Activated T-helper 2 cell treated with anti-CD3 and anti-CD28 coated beads, Interferon-gamma antibody, Interleukin-2, Interleukin-4, amounts not matched to agents 10 μg/mL and 5 μg/mL and 100 μg/mL, durations not matched to agents 14 hours and 24 hours and 36 hours (primary cell): ENCODE results near the gene SPNS2. TPM values are rescaled to one million over a fixed set of nuclear protein-coding genes. Genes with fewer than 3 reads are reported as not detected.

Experiments
- DNase-seq: peaks from one replicate; pipeline ENCODE4 v3.0.0; 2021; ENCODE audit warnings: low spot score
- H3K27ac Mint-ChIP-seq: one replicate; pipeline ENCODE4 v1.8.0; 2021; ENCODE audit warnings: mixed read lengths
- H3K27me3 Mint-ChIP-seq: one replicate; pipeline ENCODE4 v1.8.0; 2021; ENCODE audit warnings: low read depth, mixed read lengths
- H3K36me3 Mint-ChIP-seq: one replicate; pipeline ENCODE4 v1.8.0; 2021; ENCODE audit warnings: low read depth, mixed read lengths
- H3K4me1 Mint-ChIP-seq: one replicate; pipeline ENCODE4 v1.8.0; 2021; ENCODE audit warnings: low read depth, mixed read lengths
- H3K4me3 Mint-ChIP-seq: one replicate; pipeline ENCODE4 v1.8.0; 2021; ENCODE audit warnings: low read depth, mild to moderate bottlenecking, moderate library complexity, mixed read lengths
- H3K9me3 Mint-ChIP-seq: one replicate; pipeline ENCODE4 v1.8.0; 2021; ENCODE audit warnings: mixed read lengths
- intact Hi-C: fragments of 100-400 bp; cut with micrococcal nuclease; formaldehyde crosslinking; loops from one replicate; pipeline ENCODE4 v1.15.1; 2023
- total RNA-seq: library from RNA; stranded (reverse); gene quantifications from 2 replicates; pipeline ENCODE4 v1.2.3, GENCODE V29; 2022

The SPNS2 gene
- total RNA-seq, 1 donor from 2014 or later, result 0.16 TPM

DNA sequence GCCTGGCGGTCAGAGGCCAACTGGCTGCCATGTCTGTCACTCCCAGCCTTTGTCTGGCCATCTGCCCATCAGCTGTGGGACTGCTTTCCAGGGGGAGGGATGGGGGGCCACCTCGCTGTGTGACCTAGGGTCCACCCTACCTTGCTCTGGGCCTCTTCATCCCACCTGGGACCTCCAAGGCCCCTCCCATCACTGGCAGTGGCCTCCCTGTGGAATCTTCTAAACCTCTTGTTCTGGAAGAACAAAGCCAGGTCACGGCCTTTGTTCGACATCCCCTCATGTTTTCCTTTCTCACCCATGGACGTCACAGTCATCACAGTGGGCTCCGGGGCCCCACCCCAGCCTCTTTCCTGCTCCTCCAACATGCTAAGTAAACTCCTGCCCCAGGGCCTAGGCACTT, 24.0 kb downstream of the SPNS2 start:
- H3K27ac Mint-ChIP-seq, result no peak overlapping the region
- intact Hi-C loops, result no loop called here
- no peak overlapping the region for H3K4me3 Mint-ChIP-seq
- no peaks in the 10 kb centered on the region for H3K9me3 Mint-ChIP-seq
- no peak for DNase-seq
- no peaks in the 10 kb centered on the region for H3K4me1 Mint-ChIP-seq
- no peaks in the 10 kb centered on the region for H3K36me3 Mint-ChIP-seq
- H3K27me3 Mint-ChIP-seq, result peaks cover 16% of the 10 kb centered on the region

DNA sequence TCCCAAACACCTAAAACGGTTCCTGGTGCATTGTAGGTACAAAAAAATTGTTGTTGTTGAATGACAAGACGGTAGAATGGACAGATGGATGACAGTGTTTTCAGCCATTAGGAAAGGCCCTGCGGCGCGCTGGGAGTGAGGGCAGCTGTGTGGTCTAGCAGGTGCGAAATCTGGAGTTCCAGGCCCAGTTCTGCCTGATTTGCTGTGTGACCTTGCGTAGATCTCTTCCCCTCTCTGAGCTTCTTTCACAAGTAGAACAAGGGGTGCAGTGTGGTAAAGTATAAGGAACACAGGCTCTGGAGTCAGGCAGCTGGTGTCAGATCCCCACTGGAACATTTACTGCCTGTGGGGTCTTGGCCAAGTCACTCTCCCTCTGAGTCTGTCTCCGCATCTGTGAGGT, 25.3 kb downstream of the SPNS2 start:
- no peaks in the 10 kb centered on the region for H3K36me3 Mint-ChIP-seq
- intact Hi-C loops, result no loop called here
- peaks cover 17% of the 10 kb centered on the region for H3K27me3 Mint-ChIP-seq
- no peaks in the 10 kb centered on the region for H3K4me1 Mint-ChIP-seq
- H3K4me3 Mint-ChIP-seq, result no peak overlapping the region
- no peak overlapping the region for H3K27ac Mint-ChIP-seq
- no peaks in the 10 kb centered on the region for H3K9me3 Mint-ChIP-seq
- no peak for DNase-seq

DNA sequence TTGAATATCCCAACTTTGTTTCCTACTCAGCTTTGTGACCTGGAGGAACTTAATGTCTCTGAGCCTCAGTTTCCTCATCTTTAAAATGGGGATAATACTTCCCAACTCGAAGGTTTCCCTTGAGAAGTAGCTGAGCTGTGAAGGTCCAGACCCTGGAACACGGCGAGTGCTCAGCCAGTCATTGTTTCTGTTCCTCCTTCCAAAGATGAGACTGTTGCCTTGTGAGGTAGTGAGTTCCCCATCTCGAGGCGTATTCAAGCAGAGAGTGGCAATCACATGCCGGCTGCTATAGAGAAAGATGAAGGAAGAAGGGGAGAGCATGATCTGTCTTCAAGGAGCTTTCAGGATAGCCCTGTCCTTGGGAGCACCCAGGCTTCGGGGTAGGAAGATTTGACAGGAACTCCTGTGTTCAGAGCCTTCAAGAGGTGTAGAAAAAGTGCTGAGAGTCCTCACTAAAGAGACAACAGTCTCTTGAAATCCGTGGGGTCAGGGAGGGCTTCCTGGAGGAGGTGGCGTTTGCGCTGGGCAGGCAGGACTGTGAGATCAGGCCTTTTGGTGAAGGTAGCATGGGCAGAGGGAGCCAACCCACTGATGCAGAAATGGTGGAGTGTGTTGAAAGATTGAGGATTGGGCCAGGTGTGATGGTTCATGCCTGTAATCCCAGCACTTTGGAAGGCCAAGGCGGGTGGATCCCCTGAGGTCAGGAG, 27.2 kb downstream of the SPNS2 start:
- intact Hi-C loops, result no loop called here
- Mint-ChIP-seq H3K4me1 (no peaks in the 10 kb centered on the region), H3K9me3 (no peaks in the 10 kb centered on the region), H3K27ac (no peak overlapping the region), H3K4me3 (no peak overlapping the region), H3K27me3 (peaks cover 19% of the 10 kb centered on the region), H3K36me3 (no peaks in the 10 kb centered on the region)
- DNase-seq, result no peak

DNA sequence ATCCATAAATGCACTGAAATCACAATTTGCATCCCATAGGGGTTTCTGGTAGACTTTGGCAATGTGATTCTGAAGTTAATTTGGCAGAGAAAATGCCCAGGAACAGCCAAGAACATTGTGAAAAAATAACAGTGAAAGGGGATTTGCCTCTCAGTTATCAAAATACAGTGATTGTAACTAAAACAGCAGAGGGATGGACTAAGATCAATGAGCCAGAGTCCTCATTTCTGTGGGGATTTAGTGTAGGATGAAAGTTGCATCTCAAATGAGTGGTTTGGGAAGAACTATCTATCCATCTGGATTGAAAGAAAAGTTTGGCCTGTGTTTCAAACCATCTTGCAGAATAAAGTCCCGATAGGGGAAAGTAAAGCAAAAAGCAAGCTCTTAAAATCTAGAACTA, 28.5 kb downstream of the SPNS2 start:
- Mint-ChIP-seq H3K36me3 (no peaks in the 10 kb centered on the region), H3K4me3 (no peak overlapping the region), H3K9me3 (no peaks in the 10 kb centered on the region), H3K4me1 (no peaks in the 10 kb centered on the region), H3K27me3 (peaks cover 21% of the 10 kb centered on the region), H3K27ac (no peak overlapping the region)
- no peak for DNase-seq
- intact Hi-C loops, result no loop called here

DNA sequence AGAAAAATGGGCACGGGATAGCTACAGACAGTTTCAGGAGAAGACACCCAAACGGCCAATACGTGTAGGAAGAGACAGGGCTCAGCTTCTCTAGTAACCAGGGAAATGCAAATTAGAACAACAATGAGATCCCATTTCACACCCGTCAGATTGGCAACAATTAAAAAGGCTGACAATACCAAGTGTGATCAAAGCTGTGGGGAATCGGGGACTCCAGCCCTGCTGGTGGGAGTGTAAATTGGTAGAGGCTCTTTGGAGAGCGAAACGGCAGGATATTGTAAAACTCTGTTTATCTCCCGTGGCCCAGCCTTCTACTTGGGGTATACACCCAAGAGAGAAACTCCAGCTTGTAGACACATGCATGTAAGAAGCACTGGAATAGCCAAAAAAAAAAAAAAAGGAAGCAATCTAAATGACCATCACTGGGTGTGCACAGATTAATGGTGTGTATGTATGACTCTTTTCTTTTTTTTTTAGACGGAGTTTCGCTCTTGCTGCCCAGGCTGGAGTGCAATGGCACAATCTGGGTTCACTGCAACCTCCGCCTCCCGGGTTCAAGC, 29.0 kb downstream of the SPNS2 start:
- Mint-ChIP-seq H3K4me3 (no peak overlapping the region), H3K9me3 (no peaks in the 10 kb centered on the region), H3K27ac (no peak overlapping the region), H3K4me1 (no peaks in the 10 kb centered on the region), H3K36me3 (no peaks in the 10 kb centered on the region), H3K27me3 (peaks cover 21% of the 10 kb centered on the region)
- no peak for DNase-seq
- intact Hi-C loops, result no loop called here

DNA sequence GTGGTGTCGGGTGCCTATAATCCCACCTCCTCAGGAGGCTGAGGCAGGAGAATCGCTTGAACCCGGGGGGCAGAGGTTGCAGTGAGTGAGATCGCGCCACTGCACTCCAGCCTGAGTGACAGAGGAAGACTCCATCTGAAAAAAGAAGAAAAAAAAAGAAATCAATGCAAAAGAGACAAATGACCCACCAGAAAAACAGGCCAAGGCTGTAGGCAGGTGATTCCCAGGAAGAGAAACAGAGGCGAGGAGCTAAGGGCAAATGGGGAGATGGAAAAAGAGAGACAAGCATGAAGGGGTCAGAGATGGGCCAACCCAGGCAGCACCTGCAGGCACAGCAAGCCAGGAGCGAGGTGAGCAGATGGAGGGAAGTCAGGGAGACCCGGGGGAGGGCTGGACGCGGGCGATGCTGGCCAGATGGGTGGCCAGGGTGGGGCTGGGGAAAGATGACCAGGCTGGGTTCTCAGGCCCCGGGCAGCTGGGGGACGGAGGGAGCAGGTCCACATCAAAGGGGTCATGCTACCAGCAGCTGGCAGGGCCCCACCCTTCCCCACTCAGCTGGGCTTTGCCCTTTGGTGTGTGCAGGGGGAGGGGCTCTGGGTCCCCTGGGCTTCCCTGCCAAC, 31.0 kb downstream of the SPNS2 start:
- H3K4me1 Mint-ChIP-seq, result peaks cover 6% of the 10 kb centered on the region
- intact Hi-C loops, result no loop called here
- no peak for DNase-seq
- peaks cover 21% of the 10 kb centered on the region for H3K27me3 Mint-ChIP-seq
- H3K4me3 Mint-ChIP-seq, result no peak overlapping the region
- H3K9me3 Mint-ChIP-seq, result no peaks in the 10 kb centered on the region
- H3K27ac Mint-ChIP-seq, result no peak overlapping the region
- H3K36me3 Mint-ChIP-seq, result no peaks in the 10 kb centered on the region

DNA sequence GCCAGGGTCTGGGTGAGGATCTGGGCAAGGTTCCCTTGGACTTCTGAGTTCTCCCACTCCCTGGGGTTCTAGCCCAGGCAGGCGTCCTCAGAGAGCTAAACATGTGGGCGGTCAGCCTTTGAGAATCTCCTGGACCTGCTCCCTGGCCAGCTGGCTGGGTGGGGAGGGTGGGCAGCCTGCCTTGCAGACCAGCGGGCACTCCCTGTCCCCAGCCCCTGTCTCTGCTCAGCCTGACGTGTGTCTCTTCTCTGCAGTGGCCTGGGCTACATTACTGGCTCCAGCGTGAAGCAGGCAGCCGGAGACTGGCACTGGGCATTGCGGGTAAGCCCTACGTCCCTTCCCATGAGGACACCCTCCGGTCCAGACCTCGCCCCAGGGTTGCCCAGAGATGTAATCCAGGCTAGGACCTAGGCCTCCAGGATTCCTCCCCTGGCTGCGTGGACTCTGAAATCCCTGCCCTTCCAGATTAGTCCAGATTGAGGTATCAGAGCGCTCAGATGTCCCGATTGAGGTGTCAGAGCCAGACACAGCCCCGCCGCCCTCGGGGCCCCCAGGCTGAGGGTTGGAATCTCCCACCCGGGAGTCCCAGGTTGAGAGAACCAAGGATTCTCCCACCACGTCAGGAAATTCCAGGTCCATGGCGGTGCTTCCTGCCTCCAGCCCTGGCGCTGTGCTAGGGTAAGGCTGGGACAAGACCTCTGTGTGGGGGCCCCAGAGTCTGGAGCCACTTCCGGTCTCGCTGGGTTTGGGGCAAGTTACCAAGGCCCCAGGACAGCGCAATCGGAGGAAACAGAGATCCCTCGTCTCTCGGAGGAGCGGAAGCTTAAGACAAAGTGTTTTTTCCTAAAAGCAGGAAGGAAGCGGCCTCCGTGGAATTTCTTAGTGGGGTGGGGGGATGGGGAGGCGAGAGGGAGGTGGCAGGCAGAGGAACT, 32.4 kb downstream of the SPNS2 start:
- no peak for DNase-seq
- intact Hi-C loops, result no loop called here
- no peaks in the 10 kb centered on the region for H3K36me3 Mint-ChIP-seq
- peaks cover 18% of the 10 kb centered on the region for H3K27me3 Mint-ChIP-seq
- H3K27ac Mint-ChIP-seq, result no peak overlapping the region
- H3K4me1 Mint-ChIP-seq, result peaks cover 6% of the 10 kb centered on the region
- H3K4me3 Mint-ChIP-seq, result no peak overlapping the region
- no peaks in the 10 kb centered on the region for H3K9me3 Mint-ChIP-seq

DNA sequence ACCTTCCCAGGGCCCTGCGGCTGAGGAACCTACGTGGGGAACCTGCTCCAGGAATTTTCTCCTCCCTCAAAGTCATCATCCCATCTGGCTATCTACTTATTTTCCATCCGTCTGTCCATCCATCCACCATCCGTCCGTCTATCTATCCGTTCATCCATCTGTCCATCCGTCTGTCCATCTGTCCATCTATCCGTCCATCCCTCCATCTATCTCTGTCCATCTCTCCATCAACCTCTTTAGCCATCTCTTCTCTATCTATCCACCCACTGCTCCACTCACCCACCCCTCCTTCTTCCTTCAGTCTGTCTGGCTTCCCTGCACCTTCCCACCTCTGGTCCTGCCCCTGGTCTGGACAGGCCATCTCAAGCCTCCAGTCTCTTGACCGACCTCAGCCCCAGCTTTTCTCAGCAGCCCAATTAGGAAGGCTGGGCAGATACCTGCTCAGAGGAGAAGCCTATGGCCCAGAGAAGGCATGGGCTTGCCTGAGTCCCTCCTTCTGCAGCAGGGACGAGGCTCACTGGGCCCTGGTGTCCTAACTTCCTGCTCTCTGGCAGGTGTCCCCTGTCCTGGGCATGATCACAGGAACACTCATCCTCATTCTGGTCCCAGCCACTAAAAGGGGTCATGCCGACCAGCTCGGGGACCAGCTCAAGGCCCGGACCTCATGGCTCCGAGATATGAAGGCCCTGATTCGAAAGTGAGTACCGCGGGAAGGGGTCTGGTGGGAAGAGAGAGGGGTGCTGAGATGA, 33.5 kb downstream of the SPNS2 start:
- no peak for DNase-seq
- intact Hi-C loops, result no loop called here
- peaks cover 6% of the 10 kb centered on the region for H3K4me1 Mint-ChIP-seq
- no peaks in the 10 kb centered on the region for H3K9me3 Mint-ChIP-seq
- H3K4me3 Mint-ChIP-seq, result no peak overlapping the region
- no peak overlapping the region for H3K27ac Mint-ChIP-seq
- H3K27me3 Mint-ChIP-seq, result peaks cover 9% of the 10 kb centered on the region
- H3K36me3 Mint-ChIP-seq, result no peaks in the 10 kb centered on the region

DNA sequence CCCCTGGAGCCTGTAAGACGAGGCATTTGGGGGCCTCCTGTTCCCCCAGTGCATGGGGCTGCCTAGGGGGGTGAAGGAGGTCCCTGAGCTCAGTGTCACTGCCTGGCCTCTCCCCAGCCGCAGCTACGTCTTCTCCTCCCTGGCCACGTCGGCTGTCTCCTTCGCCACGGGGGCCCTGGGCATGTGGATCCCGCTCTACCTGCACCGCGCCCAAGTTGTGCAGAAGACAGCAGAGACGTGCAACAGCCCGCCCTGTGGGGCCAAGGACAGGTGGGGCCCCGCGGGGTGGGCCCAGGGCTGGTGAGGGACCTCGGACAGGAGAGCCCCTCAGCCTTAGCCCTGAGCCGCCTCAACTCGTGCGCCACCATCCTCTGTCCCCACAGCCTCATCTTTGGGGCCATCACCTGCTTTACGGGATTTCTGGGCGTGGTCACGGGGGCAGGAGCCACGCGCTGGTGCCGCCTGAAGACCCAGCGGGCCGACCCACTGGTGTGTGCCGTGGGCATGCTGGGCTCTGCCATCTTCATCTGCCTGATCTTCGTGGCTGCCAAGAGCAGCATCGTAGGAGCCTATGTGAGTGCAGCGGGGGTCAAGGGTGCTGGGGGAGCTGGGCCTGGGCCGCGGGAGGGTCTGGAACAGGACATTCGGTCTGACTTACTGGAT, 34.3 kb downstream of the SPNS2 start:
- H3K27me3 Mint-ChIP-seq, result peaks cover 6% of the 10 kb centered on the region

DNA sequence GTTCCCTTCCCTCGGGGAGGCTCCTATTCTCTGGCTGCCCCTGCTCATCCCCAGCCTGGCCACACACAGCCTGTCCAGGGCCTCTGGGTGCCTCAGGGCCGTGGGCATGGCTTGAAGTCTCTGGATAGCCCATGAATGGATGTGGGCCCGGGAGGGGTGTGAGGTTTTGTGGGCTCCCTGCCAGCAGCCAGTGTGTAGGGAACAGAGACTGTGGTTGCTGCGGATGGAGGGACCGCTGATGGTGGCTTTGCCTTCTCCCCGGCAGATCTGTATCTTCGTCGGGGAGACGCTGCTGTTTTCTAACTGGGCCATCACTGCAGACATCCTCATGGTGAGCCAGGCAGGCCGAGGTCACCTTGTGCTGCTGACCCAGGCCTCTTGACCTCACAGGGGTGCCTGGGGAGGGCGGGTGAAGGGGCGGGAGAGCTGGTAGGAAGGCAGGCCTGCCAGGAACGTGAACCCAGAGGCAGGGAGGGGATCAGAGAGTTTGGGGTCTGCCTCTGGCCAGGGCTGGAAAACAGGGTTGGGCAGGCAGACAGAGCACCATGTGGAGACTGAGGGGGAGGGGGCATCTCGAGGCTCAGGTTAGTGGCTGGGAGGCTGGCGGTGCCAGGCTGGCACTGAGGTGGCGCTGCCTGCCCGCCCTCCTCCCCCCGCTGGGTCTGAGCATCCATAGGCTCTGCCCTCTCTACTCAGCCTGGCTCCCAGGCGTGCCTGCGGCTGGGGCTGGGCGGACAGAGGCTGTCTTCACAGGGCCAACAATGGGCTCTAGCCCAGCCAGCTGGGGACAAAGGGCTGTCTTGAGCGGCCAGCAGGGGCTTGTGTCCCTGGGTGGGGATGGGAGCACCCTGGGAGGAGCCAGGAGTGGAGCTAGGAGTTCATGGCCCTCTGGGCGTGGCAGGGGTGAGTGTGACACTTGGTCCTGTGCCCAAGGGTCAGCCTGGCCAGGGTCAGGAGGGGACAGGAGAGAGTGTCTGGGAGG, 35.1 kb downstream of the SPNS2 start:
- Mint-ChIP-seq H3K27me3 (peaks cover 4% of the 10 kb centered on the region), H3K4me3 (no peak overlapping the region), H3K27ac (no peak overlapping the region), H3K36me3 (no peaks in the 10 kb centered on the region), H3K9me3 (no peaks in the 10 kb centered on the region), H3K4me1 (peaks cover 6% of the 10 kb centered on the region)
- intact Hi-C loops, result no loop called here
- DNase-seq, result peak; percentile 19

More for the DNA sequence above, 34.3 kb downstream of the SPNS2 start:
- Mint-ChIP-seq H3K9me3 (no peaks in the 10 kb centered on the region), H3K4me1 (peaks cover 6% of the 10 kb centered on the region), H3K36me3 (no peaks in the 10 kb centered on the region), H3K4me3 (no peak overlapping the region), H3K27ac (no peak overlapping the region)
- intact Hi-C loops, result no loop called here
- DNase-seq, result no peak

DNA sequence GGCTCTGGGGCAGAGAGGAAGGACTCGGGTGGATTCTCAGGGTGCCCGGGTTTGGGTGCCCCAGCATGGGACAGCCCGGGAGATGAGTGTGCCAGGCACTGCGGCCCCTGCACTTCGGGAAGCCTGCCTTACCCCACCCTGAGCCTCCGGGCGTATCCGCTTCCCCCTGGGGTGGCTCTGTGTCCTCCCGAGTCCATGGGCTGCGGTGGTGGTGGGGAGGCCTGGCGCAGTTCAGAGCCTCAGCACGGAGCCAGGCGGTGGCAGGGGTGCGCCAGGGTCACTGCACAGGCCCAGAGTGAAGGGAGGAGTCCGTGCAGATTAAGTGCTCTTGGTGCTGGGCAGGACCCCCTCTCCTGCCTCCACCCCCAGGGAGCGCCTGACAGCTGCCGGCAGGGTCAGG, 35.8 kb downstream of the SPNS2 start:
- Mint-ChIP-seq H3K27ac (no peak overlapping the region), H3K4me3 (no peak overlapping the region), H3K9me3 (no peaks in the 10 kb centered on the region), H3K36me3 (peaks cover under 1% of the 10 kb centered on the region), H3K27me3 (peaks cover 3% of the 10 kb centered on the region), H3K4me1 (peaks cover 6% of the 10 kb centered on the region)
- intact Hi-C loops, result no loop called here
- no peak for DNase-seq
